HG02970 (cell line): ENCODE results near the gene TEKTIP1.
"Not testable (repeated sequence)": the region's sequence is repeated elsewhere in the genome, so short reads cannot be mapped to it uniquely, and the experiment has no call there.

Source experiments
- ATAC-seq: cut with Tn5 transposase; IDR thresholded peaks from one replicate; pipeline ENCODE4 v1.9.1; 2021; ENCODE audit warnings: mild to moderate bottlenecking, moderate library complexity, moderate number of reproducible peaks; ENCODE audit not compliant: unreplicated experiment, low FRiP score

The TEKTIP1 gene

DNA sequence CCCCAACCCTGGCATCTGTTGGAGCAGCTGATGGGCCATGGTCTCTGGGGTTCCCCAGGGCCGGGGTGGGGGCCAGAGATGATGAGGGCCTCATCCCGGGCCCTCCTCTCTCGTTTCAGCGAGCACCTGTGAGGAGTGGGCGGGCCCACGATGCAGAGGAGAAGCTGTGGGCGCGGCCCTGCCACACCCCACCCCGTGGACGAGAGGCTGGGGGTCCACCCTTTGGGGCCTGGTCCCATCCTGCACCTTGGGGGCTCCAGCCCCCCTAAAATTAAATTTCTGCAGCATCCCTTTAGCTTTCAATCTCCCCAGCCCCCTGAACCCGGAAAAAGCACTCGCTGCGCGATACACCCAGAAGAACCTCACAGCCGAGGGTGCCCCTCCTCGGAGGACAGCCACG, 39.4 kb downstream of the TEKTIP1 start:
- ATAC-seq: no peak

DNA sequence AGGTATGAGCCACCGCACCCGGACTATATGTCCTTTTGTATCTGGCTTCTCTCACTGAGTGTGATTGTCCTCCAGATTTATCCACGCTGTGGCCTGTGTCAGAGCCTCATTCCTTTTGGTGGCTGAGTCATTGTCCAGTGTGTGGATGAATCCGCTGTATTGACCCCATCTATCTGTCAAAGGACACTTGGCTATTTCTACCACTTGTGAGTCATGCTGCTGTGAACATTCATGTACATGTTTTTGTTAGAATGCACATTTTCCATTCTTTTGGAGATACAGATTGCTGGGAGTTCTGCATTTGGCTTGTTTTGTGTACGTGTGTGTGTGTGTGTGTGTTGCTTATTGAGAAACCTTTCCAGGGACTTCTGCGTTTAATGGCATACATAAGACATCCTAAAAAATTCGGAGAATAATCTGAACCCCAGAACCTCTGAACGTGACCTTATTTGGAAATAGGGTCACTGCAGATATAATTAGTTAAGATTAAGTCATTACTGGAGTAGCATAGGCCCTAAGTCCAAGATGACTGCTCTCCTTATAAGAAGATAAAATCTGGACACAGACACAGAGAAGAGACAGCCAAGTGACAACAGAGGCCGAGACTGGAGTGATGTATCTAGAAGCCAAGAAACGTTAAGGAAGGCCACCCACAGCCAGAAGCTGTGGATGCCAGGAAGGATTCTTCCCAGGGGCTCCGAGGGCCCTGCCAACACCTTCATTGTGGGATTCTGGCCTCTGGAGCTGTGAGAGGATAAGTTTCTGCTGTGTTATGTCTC, 41.4 kb downstream of the TEKTIP1 start:
- ATAC-seq: no peak

DNA sequence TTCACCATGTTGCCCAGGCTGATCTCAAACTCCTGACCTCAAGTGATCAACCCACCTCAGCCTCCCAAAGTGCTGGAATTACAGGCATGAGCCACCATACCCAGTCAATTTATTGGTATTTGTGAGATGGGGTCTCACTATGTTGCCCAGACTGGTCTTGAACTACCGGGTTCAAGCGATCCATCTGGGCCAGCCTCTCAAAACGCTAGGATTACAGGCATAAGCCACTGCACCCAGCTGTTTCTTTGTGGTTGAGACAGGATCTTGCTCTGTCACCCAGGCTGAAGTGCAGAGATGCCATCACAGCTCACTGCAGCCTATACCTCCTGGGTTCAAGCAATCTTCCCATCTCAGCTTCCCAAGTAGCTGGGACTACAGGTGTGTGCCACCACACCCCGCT, 42.8 kb downstream of the TEKTIP1 start:
- not testable (repeated sequence) for ATAC-seq

DNA sequence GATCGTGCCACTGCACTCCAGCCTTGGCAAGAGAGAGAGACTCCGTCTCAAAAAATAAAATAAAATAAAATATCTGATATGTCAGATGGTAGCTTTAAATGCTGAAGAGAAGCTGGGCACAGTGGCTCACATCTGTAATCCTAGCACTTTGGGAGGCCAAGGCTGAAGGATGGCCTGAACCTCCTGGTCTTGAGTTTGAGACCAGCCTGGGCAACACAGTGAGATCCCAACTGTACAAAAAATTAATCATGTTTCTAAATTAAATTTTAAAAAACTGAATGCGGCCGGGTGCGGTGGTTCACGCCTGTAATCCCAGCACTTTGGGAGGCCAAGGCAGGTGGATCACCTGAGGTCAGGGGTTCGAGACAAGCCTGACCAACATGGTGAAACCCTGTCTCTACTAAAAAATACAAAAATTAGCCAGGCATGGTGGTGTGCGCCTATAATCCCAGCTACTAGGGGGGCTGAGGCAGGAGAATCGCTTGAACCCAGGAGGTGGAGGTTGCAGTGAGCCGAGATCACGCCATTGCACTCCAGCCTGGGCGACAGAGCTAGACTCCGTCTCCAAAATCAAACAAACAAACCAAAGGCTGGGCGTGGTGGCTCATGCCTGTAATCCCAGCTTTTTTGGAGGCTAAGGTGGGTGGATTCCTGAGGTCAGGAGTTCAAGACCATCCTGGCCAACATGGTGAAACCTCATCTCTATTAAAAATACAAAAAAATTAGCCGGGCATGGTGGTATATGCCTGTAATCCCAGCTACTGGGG, 45.2 kb downstream of the TEKTIP1 start:
- ATAC-seq: not testable (repeated sequence)

DNA sequence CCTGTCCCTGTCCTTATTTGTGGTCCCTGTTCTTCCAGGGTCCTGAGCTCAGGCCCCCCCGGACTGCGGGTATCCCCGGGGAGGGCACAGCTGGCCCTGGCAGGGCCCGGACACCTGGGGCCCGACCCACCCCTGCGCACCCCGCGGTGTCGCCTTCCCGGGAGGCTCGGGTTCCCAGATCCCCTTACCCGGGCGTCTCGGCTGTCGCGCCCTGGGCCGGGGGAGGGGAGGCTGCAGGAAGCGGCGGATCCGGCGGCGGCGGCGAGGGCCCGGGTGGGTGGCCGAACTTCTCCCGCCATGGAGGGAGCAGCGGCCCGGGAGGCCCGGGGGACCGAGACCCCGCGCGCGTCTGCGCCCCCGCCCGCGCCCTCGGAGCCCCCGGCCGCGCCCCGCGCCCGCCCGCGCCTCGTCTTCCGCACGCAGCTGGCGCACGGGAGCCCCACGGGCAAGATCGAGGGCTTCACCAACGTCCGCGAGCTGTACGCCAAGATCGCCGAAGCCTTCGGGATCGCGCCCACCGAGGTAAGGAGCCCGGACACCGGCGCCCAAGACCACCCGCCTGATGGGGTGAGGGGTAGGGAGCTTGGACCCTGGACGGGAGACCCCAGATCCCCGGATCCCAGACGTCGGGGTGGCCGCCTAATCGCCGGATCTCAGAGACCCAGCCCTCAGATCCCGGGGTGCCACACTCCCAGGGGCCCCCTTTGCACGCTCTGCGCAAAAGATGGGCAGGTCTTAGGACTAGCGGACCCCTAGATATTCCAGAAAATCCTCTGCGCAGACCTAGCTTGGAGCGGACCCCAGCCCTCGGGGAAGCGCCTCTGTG, 46.5 kb downstream of the TEKTIP1 start, which contains the start of gene GIPC3:
TSS of gene GIPC3 (plus strand) at position 178 of the 826 bp plus-strand sequence. CDS start at position 298, 120 bp downstream.
- ATAC-seq: no peak

DNA sequence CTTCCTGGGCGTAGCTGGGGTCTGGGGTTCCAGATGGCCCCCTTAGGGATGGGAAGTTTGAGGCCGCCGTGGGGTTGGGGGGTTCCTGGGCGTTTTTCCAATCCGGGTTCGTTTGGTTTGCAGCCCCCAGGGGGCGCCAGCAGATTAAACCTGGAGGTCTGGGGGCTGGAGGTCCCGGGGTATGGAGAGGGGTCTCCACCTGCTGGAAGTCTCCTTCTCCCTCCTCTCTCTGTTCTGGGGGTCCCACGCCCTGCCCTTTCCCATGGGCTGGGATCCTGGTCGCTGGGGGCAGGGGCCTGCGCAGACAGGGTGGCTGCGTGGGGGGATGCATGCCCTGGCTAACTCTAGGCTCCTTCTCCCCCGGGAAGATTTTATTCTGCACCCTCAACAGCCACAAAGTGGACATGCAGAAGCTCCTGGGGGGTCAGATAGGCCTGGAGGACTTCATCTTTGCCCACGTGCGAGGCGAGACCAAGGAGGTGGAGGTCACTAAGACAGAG, 47.2 kb downstream of the TEKTIP1 start:
- ATAC-seq: no peak

DNA sequence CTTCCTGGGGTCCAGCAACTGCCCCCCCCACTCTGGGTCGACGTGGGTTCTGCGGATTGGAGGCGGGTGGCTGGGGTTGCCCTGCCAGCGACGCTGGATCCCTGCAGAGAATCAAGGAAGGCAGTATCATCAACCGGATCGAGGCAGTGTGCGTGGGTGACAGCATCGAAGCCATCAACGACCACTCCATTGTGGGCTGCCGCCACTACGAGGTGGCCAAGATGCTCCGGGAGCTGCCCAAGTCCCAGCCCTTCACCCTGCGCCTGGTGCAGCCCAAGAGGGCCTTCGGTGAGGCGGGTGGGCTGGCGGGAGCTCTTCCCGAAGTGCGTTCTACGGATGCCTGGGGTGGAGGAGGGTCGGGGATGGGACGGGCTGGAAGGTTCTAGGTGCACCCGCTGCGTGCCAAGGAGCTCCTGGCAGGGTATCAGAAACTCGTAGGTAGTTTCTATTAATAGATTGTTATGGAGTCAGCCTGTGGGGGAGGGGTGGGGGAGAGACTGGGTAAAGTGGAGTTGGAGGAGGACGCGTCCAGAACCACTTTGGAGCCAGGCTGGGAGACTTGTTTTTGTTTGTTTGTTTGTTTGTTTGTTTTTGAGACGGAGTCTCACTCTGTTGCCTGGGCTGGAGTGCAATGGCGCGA, 47.9 kb downstream of the TEKTIP1 start:
- ATAC-seq: no peak

DNA sequence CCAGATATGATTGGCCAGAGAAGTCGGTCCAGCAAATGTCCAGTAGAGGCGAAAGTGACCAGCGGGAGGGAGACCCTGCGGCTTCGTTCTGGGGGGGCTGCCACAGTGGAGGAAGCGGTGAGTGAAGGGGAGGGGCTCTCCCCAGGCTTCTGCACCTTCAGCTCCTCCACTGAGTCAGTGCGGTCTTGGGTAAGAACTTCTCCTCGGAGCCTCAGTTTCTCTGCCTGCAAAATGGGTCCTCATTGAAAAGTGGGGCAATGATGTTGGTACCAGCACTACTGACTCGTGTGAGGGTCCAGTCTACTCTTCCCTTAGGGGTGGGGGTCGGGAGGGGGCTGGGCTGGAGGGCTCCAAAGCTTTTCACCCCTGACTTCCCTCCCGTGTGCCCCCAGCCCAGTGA, 50.5 kb downstream of the TEKTIP1 start:
- ATAC-seq: no peak

DNA sequence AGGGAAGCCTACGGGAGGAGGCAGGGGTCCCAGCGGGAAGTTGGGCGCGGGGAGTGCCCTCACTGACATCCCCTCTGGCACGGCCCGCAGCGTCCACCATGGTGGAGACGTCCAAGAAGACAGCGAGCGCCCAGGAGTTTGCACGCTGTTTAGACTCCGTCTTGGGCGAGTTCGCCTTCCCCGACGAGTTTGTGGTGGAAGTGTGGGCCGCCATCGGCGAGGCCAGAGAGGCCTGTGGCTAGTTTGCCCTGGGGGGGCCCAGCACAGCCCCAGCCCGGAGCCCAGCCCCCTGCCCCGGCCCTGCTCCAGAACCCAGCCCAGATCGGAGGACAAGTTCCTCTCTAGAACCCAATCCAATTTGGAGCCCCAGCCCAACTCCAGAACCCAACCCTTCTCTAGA, 51.0 kb downstream of the TEKTIP1 start:
- ATAC-seq: no peak

DNA sequence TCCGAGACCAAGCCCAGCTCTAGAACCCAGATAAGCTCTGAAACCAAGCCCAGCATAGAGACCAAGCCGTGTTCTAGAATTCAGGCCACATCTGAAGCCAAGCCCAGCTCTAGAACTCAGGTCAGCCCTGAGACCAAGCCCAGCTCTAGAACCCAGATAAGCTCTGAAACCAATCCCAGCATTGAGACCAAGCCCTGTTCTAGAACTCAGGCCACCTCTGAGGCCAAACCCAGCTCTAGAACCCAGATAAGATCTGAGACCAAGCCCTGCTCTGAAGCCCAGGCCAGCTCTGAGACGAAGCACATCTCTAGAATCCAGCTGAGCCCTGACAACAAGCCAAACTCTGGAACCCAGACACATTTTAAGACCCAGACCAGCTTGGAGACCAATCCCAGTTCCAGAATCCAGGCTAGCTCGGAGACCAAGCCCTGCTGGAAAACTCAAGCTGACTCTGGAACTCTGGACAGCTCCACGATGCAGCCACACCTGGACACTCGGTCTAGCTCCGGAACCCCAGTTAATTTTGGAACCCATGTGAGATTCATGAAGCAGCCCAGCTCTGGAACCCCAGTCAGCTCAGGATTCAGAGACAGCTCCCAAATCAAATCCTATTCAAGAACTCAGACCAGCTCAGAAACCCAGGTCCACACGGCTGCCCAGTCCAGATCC, 52.2 kb downstream of the TEKTIP1 start:
- no peak for ATAC-seq

DNA sequence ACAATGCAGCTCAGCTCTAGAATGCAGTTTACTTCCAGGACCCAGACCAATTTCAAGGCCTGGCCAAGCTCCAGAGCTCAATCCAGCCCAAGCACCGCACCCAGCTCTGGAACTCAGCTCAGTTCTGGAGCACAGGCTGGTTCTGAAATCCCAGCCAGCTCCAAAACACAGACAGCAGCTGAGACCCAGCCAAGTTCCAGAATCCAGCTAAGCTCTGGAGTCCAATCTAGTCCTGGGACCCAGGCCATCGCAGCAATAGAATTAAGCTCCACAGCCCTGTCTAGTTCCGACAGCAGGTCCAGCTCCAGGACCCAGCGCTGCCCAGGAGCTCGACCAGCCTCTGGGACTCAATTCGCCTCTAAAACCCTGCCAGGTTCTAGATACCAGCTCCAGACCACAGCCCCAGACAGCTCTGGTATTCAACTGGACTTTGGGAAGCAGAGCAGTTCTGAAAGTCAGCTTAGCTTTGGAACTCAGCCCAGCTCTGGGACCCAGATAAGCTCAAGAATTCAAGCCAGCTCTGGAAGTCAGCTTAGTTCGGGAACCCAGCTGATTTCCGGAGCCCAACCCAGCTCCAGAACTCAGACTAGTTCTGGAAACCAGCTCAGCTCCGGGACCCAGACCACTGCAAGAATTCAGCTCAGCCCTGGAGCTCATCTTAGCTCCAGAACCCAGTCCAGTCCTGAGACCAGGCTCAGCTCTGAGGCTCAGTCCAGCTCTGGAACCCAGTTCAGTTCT, 53.1 kb downstream of the TEKTIP1 start:
- ATAC-seq: no peak

DNA sequence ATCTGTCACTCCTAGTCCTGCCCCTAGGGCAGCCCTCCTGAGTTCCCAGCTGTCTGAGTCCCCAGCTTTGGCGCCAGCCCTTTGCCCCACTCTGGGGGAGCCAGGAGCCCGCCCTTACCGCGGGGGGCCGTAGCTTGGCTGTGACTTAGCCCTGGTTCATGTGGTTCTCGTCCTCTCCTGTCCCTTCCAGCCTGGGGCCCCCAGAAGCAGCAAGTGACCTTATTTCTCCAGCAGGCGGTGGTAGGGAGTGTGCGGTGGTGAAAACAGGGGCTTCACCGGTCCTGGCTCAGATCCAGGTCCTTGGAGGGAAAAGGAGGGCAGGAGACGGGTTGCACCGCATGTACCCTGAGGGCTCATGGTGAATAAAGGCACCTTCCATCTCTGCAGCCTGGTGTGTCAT, 54.2 kb downstream of the TEKTIP1 start:
- no peak for ATAC-seq
